GM13976 (cell line): ENCODE results near the gene SGK1.
"Not testable (repeated sequence)": the region's sequence is repeated elsewhere in the genome, so short reads cannot be mapped to it uniquely, and the experiment has no call there.

Experiments
- DNase-seq: peaks from one replicate; pipeline ENCODE4 v3.0.0; 2012; ENCODE audit warnings: low spot score
- CTCF ChIP-seq: IDR thresholded peaks from 2 replicates; pipeline ENCODE4 v1.5.1; 2012; ENCODE audit warnings: borderline replicate concordance, mild to moderate bottlenecking; ENCODE audit not compliant: insufficient read depth; ENCODE audit errors: extremely low read depth, missing control alignments, control extremely low read depth
- in situ Hi-C: fragments of 300-500 bp; cut with MboI; formaldehyde crosslinking; loops from one replicate; pipeline ENCODE4 v1.12.0; 2022; ENCODE audit warnings: low sequenced_read_pairs, mixed read lengths, inconsistent platforms; ENCODE audit not compliant: unreplicated experiment

Gene SGK1

GRCh38 chr6:134245041-134245440, 72.9 kb downstream of the SGK1 start:
- no peak for TF ChIP-seq CTCF
- DNase-seq = no peak
- in situ Hi-C loops = no loop called here

GRCh38 chr6:134240665-134241431, 77.1 kb downstream of the SGK1 start:
- in situ Hi-C loops = no loop called here
- no peak for DNase-seq
- no peak for TF ChIP-seq CTCF

GRCh38 chr6:134238960-134239795, 78.7 kb downstream of the SGK1 start:
- no peak for DNase-seq
- TF ChIP-seq CTCF = no peak
- in situ Hi-C loops = loop anchor here (10.0 kb wide), 1 partner anchor 54 kb away; no protein-coding TSS in a partner anchor

GRCh38 chr6:134238006-134238405, 79.9 kb downstream of the SGK1 start:
- no peak for DNase-seq
- TF ChIP-seq CTCF = no peak
- in situ Hi-C loops = loop anchor here (10.0 kb wide), 1 partner anchor 53 kb away; no protein-coding TSS in a partner anchor

- in situ Hi-C loops = loop anchor here (10.0 kb wide), 1 partner anchor 51 kb away; no protein-coding TSS in a partner anchor
- no peak for TF ChIP-seq CTCF
- peak; percentile 68 for DNase-seq
These were observed 81.8 kb downstream of the SGK1 start for GRCh38 chr6:134235937-134236751.

- in situ Hi-C loops = loop anchor here (10.0 kb wide), 1 partner anchor 51 kb away; no protein-coding TSS in a partner anchor
- DNase-seq = not testable (repeated sequence)
These were observed 82.6 kb downstream of the SGK1 start for GRCh38 chr6:134235334-134235733.
